Measurements from ENCODE around the gene VCAN. TPM values are rescaled to one million over a fixed set of nuclear protein-coding genes. Genes with fewer than 3 reads are reported as not detected.

VCAN gene
- total RNA-seq, 4 donors from 2014 or later: 66.9 to 117 (median 71.6) TPM

DNA sequence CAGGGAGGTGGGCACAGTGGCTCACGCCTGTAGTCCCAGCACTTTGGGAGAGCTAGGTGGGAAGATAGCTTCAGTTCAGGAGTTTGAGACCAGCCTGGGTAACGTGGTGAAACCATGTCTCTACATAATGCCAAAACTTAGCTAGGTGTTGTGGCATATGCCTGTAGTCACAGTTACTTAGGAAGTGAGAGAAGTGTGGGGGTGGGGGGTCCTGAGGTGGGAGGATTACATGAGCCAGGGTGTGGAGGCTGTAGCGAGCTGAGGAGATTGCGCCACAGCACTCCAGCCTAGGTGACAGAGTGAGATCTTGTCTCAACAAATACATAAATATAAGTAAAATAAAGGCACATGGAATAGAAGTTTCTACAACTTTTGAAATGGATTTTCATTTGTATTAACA, 23.1 kb downstream of the VCAN start:
- Histone ChIP-seq H3K9me3 (no peaks in the 10 kb centered on the region), H3K4me1 (no peaks in the 10 kb centered on the region), H3K36me3 (no peaks in the 10 kb centered on the region), H3K27me3 (no peaks in the 10 kb centered on the region), H3K4me3 (no peak overlapping the region), H3K27ac (replicated peaks in 1 of 4) (no peak overlapping the region)
- intact Hi-C loops (cut with DNase I): no loop called here
- 90% methylated on average over 4 of the region's 4 CpGs for WGBS
- no peak for DNase-seq (ENCODE audit: extremely low spot score)
- TF ChIP-seq POLR2AphosphoS5 (IDR thresholded peaks at IDR 0.05) (no peak), POLR2A (IDR thresholded peaks at IDR 0.05; ENCODE audit: low read depth) (no peak), EP300 (IDR thresholded peaks at IDR 0.05) (no peak)
- TF ChIP-seq, protein P1, sequence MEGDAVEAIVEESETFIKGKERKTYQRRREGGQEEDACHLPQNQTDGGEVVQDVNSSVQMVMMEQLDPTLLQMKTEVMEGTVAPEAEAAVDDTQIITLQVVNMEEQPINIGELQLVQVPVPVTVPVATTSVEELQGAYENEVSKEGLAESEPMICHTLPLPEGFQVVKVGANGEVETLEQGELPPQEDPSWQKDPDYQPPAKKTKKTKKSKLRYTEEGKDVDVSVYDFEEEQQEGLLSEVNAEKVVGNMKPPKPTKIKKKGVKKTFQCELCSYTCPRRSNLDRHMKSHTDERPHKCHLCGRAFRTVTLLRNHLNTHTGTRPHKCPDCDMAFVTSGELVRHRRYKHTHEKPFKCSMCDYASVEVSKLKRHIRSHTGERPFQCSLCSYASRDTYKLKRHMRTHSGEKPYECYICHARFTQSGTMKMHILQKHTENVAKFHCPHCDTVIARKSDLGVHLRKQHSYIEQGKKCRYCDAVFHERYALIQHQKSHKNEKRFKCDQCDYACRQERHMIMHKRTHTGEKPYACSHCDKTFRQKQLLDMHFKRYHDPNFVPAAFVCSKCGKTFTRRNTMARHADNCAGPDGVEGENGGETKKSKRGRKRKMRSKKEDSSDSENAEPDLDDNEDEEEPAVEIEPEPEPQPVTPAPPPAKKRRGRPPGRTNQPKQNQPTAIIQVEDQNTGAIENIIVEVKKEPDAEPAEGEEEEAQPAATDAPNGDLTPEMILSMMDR (IDR thresholded peaks at IDR 0.05): no peak

DNA sequence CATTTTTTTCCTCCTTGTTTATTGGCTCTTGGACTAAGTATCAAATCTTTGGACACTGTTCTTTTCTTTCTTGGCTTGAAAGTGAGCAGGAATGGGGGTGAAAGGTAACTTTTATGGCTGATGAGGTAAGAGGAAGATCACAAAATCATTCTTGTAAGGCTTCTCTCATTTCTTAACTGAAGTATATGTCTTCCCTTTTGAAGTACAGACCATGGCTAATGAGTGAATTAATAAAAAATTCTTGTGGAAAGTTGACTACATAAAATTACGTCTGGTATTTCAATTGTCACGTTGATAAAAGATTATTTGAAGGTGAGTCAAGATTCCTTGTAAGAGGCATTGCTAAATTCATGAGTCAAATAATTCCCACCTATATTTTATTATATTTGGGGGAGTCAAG, 25.1 kb downstream of the VCAN start:
- Histone ChIP-seq H3K27ac (replicated peaks in 1 of 4) (no peak overlapping the region), H3K9me3 (no peaks in the 10 kb centered on the region), H3K4me3 (no peak overlapping the region), H3K27me3 (no peaks in the 10 kb centered on the region), H3K36me3 (no peaks in the 10 kb centered on the region), H3K4me1 (no peaks in the 10 kb centered on the region)
- WGBS: 88% methylated on average over 2 of the region's 2 CpGs
- TF ChIP-seq POLR2A (IDR thresholded peaks at IDR 0.05; ENCODE audit: low read depth) (no peak), POLR2AphosphoS5 (IDR thresholded peaks at IDR 0.05) (no peak), EP300 (IDR thresholded peaks at IDR 0.05) (no peak)
- TF ChIP-seq, protein P1 (IDR thresholded peaks at IDR 0.05): no peak
- no peak for DNase-seq (ENCODE audit: extremely low spot score)
- intact Hi-C loops (cut with DNase I): no loop called here

DNA sequence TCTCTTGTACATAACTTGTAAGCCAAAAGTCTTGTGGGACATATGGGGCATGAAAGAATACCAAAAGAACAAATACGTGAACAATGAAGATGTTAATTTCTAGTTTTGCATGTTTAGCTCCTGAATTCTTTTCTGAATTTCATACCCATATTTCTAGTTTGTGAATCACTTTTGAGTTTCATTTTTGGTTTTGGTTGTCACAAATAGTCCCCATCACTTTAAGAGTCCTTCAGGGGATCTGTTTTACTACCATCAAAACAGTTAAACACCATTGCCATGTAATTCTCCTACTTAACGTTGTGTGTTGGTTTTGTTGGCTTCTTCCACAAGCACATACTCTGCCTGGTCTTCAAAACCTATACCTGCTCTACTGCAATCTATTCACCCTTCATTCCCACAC, 27.0 kb downstream of the VCAN start:
- no peaks in the 10 kb centered on the region for H3K36me3 ChIP-seq
- no peaks in the 10 kb centered on the region for H3K9me3 ChIP-seq
- TF ChIP-seq POLR2A (IDR thresholded peaks at IDR 0.05; ENCODE audit: low read depth) (no peak), EP300 (IDR thresholded peaks at IDR 0.05) (no peak), POLR2AphosphoS5 (IDR thresholded peaks at IDR 0.05) (no peak)
- TF ChIP-seq, protein P1 (IDR thresholded peaks at IDR 0.05): no peak
- no peaks in the 10 kb centered on the region for H3K4me1 ChIP-seq
- H3K27ac ChIP-seq (replicated peaks in 1 of 4): no peak overlapping the region
- no peaks in the 10 kb centered on the region for H3K27me3 ChIP-seq
- intact Hi-C loops (cut with DNase I): no loop called here
- no peak for DNase-seq (ENCODE audit: extremely low spot score)
- H3K4me3 ChIP-seq: no peak overlapping the region
- 91% methylated on average over 2 of the region's 2 CpGs for WGBS

DNA sequence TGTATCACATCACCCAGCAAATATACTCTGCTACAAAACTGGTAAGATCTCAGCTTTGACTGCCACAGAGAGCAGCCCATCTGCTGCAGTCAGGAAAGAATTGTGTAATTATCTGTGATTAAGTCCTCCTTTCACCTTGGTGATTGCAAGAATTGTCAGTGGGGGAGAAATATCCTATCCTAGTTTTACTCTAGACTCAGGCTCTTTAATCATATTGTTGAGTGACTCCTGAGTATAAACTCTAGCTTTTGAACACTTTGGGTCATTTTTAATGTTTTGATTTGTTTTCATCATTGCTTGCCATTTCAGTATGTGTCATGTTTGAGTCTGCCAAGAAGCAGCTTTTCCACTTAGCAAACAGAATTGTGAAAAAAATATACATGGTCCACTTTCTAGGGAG, 32.1 kb downstream of the VCAN start:
- intact Hi-C loops (cut with DNase I): no loop called here
- DNase-seq (ENCODE audit: extremely low spot score): no peak
- H3K36me3 ChIP-seq: peaks cover 0 to 3% (median 0%) of the 10 kb centered on the region in 4 donors
- H3K4me1 ChIP-seq: no peaks in the 10 kb centered on the region
- H3K9me3 ChIP-seq: no peaks in the 10 kb centered on the region
- H3K4me3 ChIP-seq: no peak overlapping the region
- H3K27ac ChIP-seq (replicated peaks in 1 of 4): no peak overlapping the region
- no peaks in the 10 kb centered on the region for H3K27me3 ChIP-seq
- TF ChIP-seq POLR2AphosphoS5 (IDR thresholded peaks at IDR 0.05) (no peak), POLR2A (IDR thresholded peaks at IDR 0.05; ENCODE audit: low read depth) (no peak), EP300 (IDR thresholded peaks at IDR 0.05) (no peak)
- TF ChIP-seq, protein P1 (IDR thresholded peaks at IDR 0.05): no peak

DNA sequence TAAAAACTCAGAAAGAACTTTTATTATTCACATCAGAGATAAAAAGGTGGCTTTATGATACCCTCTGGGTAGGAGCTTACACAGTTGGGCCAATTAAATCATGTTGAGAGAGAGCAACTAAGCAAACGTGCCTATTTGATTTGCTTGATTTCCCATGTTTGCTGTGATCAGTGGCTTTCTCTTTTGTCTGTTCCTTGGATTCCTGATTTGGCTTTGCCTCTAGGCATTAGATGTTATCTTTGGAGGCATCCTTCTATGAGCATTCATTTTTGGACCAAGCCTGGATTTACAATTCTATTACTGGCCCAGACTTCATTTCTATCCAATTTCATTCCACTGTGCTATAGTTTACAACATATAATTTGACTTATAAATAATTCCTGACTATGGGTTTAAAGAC, 35.9 kb downstream of the VCAN start:
- 84% methylated on average over 1 of the region's 1 CpG for WGBS
- H3K27ac ChIP-seq (replicated peaks in 1 of 4): no peak overlapping the region

More for the DNA sequence above, 35.9 kb downstream of the VCAN start:
- Histone ChIP-seq H3K9me3 (no peaks in the 10 kb centered on the region), H3K36me3 (peaks cover 0 to 3% (median 0%) of the 10 kb centered on the region in 4 donors), H3K27me3 (no peaks in the 10 kb centered on the region), H3K4me3 (no peak overlapping the region), H3K4me1 (peaks cover 0 to 11% (median 6%) of the 10 kb centered on the region in 4 donors)
- no peak for DNase-seq (ENCODE audit: extremely low spot score)
- TF ChIP-seq, protein P1 (IDR thresholded peaks at IDR 0.05): no peak
- no peak for TF ChIP-seq POLR2A (IDR thresholded peaks at IDR 0.05; ENCODE audit: low read depth)
- intact Hi-C loops (cut with DNase I): no loop called here
